HAP-1 (cell line): ENCODE data around the gene PUDP.

Experiments
- DNase-seq, 2 experiments: peaks; one replicate each; pipeline ENCODE4 v3.0.0-alpha.2; 2016 to 2020; ENCODE audit warnings: low spot score in 2 of 2
- H3K27me3 ChIP-seq: fragments of 250-450 bp; sonication (Bioruptor Pico); 2 replicates; pipeline ENCODE4 v1.5.1; 2020; ENCODE audit warnings: low read depth, mild to moderate bottlenecking, moderate library complexity
- H3K36me3 ChIP-seq: fragments of 250-450 bp; sonication (Bioruptor Pico); replicated peaks from 2 replicates; pipeline ENCODE4 v1.5.1; 2020; ENCODE audit warnings: mild to moderate bottlenecking
- H3K4me1 ChIP-seq: fragments of 250-450 bp; sonication (Bioruptor Pico); 2 replicates; pipeline ENCODE4 v1.5.1; 2020; ENCODE audit warnings: mild to moderate bottlenecking
- H3K4me3 ChIP-seq: fragments of 250-450 bp; sonication (Bioruptor Pico); 2 replicates; pipeline ENCODE4 v1.5.1; 2020; ENCODE audit warnings: mild to moderate bottlenecking, moderate library complexity
- H3K9me3 ChIP-seq: fragments of 250-450 bp; sonication (Bioruptor Pico); 2 replicates; pipeline ENCODE4 v1.5.1; 2020; ENCODE audit warnings: mild to moderate bottlenecking, moderate library complexity
- in situ Hi-C: fragments of 300-500 bp; cut with MboI; formaldehyde crosslinking; loops from 3 replicates; pipeline ENCODE4 v1.14.3; 2020; ENCODE audit warnings: low sequenced_read_pairs, inconsistent platforms, mixed read lengths

The PUDP gene

DNA sequence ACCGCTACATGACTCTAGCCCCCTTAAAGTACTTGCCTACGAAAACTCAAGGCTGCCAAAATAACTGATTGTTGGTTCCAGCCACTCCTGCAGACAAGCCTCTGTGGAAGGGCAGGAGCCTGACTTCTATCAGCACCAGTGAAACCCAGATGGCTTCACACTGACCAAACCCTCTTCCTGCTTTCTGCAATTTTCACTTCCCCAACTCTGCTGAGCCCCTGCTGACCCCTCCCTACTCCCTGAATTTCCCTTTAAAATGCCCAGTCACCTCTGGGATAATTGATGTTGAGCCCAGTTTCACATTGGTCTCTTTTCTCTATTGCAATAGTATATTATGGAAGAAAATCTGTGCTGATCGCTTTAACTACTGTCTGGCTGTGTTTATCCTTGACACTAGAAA, 62.1 kb downstream of the PUDP start:
- Histone ChIP-seq H3K36me3 (no peaks in the 10 kb centered on the region), H3K4me1 (no peaks in the 10 kb centered on the region), H3K4me3 (no peak overlapping the region), H3K9me3 (no peaks in the 10 kb centered on the region), H3K27me3 (no peaks in the 10 kb centered on the region)
- DNase-seq, result no peak
- in situ Hi-C loops, result no loop called here

- Histone ChIP-seq H3K27me3 (no peaks in the 10 kb centered on the region), H3K36me3 (no peaks in the 10 kb centered on the region), H3K4me3 (no peak overlapping the region), H3K9me3 (no peaks in the 10 kb centered on the region), H3K4me1 (no peaks in the 10 kb centered on the region)
- DNase-seq, result no peak
- in situ Hi-C loops, result no loop called here
Measured at GRCh38 chrX:7084841-7085240, 63.1 kb downstream of the PUDP start.

GRCh38 chrX:7083468-7084396, 64.2 kb downstream of the PUDP start:
- Histone ChIP-seq H3K4me3 (no peak overlapping the region), H3K9me3 (no peaks in the 10 kb centered on the region), H3K36me3 (no peaks in the 10 kb centered on the region), H3K4me1 (no peaks in the 10 kb centered on the region), H3K27me3 (no peaks in the 10 kb centered on the region)
- in situ Hi-C loops, result no loop called here
- no peak for DNase-seq

DNA sequence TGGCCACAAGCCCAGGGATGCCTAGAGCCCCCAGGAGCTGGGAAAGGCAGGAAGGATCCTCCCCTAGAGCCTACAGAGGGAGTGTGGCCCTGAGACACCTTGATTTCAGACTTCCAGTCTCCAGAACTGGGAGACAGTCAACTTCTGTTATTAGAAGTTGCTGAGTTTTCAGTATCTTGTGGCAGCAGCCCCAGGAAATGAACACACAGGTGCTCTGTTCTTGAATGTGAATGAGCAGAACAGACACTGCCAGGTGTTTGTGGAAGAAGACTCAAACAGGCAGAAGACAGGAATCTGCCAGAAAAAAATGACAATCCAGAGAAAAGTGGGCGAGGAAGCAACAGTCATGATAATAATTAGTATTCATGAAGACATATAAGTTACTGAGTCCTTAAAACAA, 64.9 kb downstream of the PUDP start:
- in situ Hi-C loops, result no loop called here
- no peaks in the 10 kb centered on the region for H3K36me3 ChIP-seq
- H3K4me3 ChIP-seq, result no peak overlapping the region
- no peaks in the 10 kb centered on the region for H3K9me3 ChIP-seq
- H3K4me1 ChIP-seq, result no peaks in the 10 kb centered on the region
- no peaks in the 10 kb centered on the region for H3K27me3 ChIP-seq
- DNase-seq, result no peak

DNA sequence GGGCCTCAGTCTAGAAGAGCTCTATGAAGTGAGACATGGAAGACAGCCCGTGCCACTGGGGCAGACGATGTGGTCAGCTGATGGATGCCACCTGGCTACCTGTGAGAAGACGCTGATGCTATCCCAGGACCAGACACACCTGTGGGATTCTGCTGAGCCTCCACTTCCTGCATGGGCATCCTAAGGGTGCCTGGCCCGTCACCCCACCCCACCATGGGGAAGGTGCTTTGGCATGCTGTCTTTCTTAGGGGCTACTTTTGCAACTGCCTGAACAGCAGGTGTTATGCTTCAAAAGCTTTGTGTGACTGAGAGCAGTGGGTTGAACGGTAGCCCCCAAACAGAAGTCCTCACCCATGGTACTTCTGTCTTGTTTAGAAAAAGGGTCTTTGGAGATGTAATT, 65.4 kb downstream of the PUDP start:
- in situ Hi-C loops, result no loop called here
- H3K4me1 ChIP-seq, result no peaks in the 10 kb centered on the region

DNA sequence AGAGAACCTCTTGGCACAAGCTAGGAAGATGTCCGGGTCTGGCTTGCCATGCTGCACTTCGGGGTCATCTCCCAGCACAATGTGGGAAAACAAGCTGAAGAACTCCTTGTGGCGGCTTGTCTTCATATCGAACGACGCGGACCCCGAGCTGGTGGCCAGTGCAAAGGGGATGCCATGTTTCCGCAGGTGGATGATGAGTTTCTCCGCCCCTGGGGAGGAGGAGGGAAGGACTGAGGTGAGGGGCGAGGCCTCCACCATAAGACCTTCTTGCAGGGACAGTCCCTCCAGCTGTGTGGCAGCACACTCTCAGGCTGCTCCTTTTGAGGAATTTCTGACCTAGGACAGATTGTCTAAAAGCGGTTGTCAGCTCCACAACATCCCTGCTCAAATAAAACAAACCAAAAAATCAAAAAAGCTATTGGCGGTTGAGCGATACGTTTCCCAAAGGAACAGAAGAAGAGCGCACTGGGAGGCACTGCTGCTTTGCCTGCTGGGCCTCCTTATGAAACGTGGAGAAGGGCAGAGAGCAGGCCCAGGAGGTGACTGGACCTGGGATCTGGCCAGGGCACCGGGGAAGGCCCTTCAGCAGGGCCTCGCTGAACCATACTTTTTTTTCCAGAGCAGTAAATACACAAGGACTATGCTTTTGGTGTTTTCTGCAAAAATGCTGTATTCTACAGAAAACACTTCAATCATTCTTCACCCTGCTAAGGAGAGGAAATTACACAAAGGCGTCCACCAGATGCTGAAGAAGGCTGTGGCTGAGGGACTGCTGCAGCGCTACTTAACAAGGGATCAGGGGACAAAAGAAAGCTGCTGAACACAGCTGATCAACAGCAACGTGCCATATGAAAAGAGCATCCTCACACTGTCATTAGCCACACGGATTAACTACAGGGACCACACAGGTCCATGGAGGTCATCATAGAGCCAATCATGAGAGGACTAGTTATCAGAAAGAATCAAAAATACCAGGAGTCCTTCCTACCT, 70.4 kb downstream of the PUDP start:
- no peaks in the 10 kb centered on the region for H3K4me1 ChIP-seq
- in situ Hi-C loops, result no loop called here

More for the DNA sequence above, 65.4 kb downstream of the PUDP start:
- Histone ChIP-seq H3K36me3 (no peaks in the 10 kb centered on the region), H3K9me3 (no peaks in the 10 kb centered on the region), H3K4me3 (no peak overlapping the region), H3K27me3 (no peaks in the 10 kb centered on the region)
- no peak for DNase-seq

GRCh38 chrX:7076245-7076661, 71.7 kb downstream of the PUDP start:
- no peak for DNase-seq
- H3K4me1 ChIP-seq, result no peaks in the 10 kb centered on the region
- no peaks in the 10 kb centered on the region for H3K9me3 ChIP-seq
- H3K4me3 ChIP-seq, result no peak overlapping the region
- H3K36me3 ChIP-seq, result peaks cover 5% of the 10 kb centered on the region; the same call in 1 of the 2 replicates
- no peaks in the 10 kb centered on the region for H3K27me3 ChIP-seq
- in situ Hi-C loops, result no loop called here

More for the DNA sequence above, 70.4 kb downstream of the PUDP start:
- DNase-seq, result no peak
- H3K36me3 ChIP-seq, result peaks cover 5% of the 10 kb centered on the region; the same call in 1 of the 2 replicates
- no peak overlapping the region for H3K4me3 ChIP-seq
- no peaks in the 10 kb centered on the region for H3K9me3 ChIP-seq
- H3K27me3 ChIP-seq, result no peaks in the 10 kb centered on the region

- Histone ChIP-seq H3K9me3 (no peaks in the 10 kb centered on the region), H3K36me3 (peaks cover 5% of the 10 kb centered on the region; the same call in 1 of the 2 replicates), H3K27me3 (no peaks in the 10 kb centered on the region), H3K4me3 (no peak overlapping the region), H3K4me1 (no peaks in the 10 kb centered on the region)
- in situ Hi-C loops, result no loop called here
- no peak for DNase-seq
Measured at GRCh38 chrX:7074908-7075204, 73.1 kb downstream of the PUDP start.

GRCh38 chrX:7074148-7074907, 73.6 kb downstream of the PUDP start:
- H3K4me3 ChIP-seq, result no peak overlapping the region
- H3K4me1 ChIP-seq, result no peaks in the 10 kb centered on the region
- in situ Hi-C loops, result no loop called here
- DNase-seq, result no peak
- no peaks in the 10 kb centered on the region for H3K9me3 ChIP-seq
- no peaks in the 10 kb centered on the region for H3K27me3 ChIP-seq
- peaks cover 5% of the 10 kb centered on the region; the same call in 1 of the 2 replicates for H3K36me3 ChIP-seq

DNA sequence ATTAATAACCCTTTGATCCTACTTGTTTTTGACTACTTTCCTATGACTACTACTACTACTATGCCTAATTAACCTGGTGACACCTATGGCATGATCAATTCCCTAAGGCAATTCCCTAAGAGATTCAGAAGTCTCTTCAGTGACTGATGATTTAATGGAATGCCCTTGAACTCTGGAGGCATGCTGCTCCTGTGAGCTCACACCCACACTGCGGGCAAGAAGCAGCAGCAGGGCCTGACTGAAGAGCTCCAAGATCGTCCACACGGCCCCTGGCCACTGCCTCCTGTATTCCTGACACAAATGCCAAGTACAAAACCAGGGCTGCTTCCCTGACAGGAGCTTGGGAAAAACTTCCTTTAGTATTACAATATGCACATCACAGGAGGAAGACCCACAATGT, 74.6 kb downstream of the PUDP start:
- in situ Hi-C loops, result no loop called here
- no peak for DNase-seq
- Histone ChIP-seq H3K9me3 (no peaks in the 10 kb centered on the region), H3K27me3 (no peaks in the 10 kb centered on the region), H3K4me3 (no peak overlapping the region), H3K4me1 (no peaks in the 10 kb centered on the region), H3K36me3 (peaks cover 5% of the 10 kb centered on the region; the same call in 1 of the 2 replicates)

GRCh38 chrX:7072856-7073255, 75.1 kb downstream of the PUDP start:
- in situ Hi-C loops, result no loop called here

DNA sequence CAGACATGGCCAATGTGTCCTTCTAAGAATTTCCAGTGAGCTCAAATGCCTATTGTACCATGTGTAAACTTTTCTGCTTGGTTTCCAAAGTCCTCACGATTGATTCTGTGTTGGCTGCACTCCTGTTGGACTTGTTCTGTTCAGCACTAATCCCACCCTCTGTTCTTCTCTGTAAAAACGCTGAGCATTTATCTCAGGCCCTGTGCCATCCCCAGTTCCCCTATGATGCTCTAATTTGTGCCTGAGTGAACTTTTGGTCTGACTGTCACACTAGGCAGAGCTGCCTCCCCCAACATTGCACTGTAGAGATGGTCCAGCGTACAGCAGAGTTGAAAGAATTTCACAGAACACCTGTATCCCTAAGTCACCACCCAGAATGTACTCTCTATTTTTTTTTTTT, 76.6 kb downstream of the PUDP start:
- Histone ChIP-seq H3K27me3 (no peaks in the 10 kb centered on the region), H3K4me1 (no peaks in the 10 kb centered on the region), H3K9me3 (no peaks in the 10 kb centered on the region), H3K36me3 (peaks cover 5% of the 10 kb centered on the region; the same call in 1 of the 2 replicates), H3K4me3 (no peak overlapping the region)
- no peak for DNase-seq
- in situ Hi-C loops, result no loop called here

More at GRCh38 chrX:7072856-7073255, 75.1 kb downstream of the PUDP start:
- H3K4me1 ChIP-seq, result no peaks in the 10 kb centered on the region
- no peaks in the 10 kb centered on the region for H3K27me3 ChIP-seq
- no peak overlapping the region for H3K4me3 ChIP-seq
- H3K36me3 ChIP-seq, result peaks cover 5% of the 10 kb centered on the region; the same call in 1 of the 2 replicates
- no peaks in the 10 kb centered on the region for H3K9me3 ChIP-seq
- DNase-seq, result no peak

DNA sequence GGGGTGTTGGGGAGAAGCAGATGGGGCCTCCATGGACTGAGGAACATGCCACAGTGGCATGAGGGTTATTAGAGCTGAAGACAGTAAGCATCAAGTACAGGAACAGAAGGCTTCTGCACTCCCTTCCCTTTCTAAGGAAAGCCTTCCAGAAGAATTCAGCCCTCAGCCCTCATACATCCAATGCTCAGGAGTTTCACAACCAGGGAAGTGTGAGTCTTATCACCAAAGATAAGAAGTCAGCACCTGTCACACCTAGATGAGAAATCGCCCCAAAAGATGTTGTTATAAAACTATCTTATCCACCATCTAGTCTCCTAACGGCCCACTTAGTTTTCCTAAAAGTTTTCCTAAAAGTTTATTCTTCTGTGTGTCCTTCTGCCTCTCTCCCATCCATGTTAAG, 78.4 kb downstream of the PUDP start:
- Histone ChIP-seq H3K27me3 (no peaks in the 10 kb centered on the region), H3K36me3 (0 out of 2 replicates have a peak, but pooled peaks cover 3% of the 10 kb centered on the region), H3K4me1 (no peaks in the 10 kb centered on the region), H3K9me3 (no peaks in the 10 kb centered on the region), H3K4me3 (no peak overlapping the region)
- no peak for DNase-seq
- in situ Hi-C loops, result no loop called here
